GM18520 (cell line): ENCODE measurements around the gene NECTIN4.
"Not testable (repeated sequence)": the region's sequence is repeated elsewhere in the genome, so short reads cannot be mapped to it uniquely, and the experiment has no call there.

Experiments
- ATAC-seq: cut with Tn5 transposase; IDR thresholded peaks from one replicate; pipeline ENCODE4 v1.9.1; 2021; ENCODE audit not compliant: unreplicated experiment

NECTIN4 gene

DNA sequence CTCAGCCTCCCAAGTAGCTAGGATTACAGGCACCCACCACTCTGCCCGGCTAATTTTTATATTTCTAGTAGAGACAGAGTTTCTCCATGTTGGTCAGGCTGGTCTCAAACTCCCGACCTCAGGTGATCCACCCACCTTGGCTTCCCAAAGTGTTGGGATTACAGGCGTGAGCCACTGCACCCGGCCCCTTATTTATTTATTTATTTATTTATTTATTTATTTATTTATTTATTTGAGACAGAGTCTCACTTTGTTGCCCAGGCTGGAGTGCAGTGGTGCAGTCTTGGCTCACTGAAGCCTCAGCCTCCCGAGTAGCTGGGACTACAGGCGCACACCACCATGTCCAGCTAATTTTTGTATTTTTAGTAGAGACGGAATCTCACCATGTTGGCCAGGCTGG, 23.7 kb downstream of the NECTIN4 start:
- ATAC-seq, result not testable (repeated sequence)

GRCh38 chr1:161063936-161064335, 25.4 kb downstream of the NECTIN4 start:
- ATAC-seq, result not testable (repeated sequence)

DNA sequence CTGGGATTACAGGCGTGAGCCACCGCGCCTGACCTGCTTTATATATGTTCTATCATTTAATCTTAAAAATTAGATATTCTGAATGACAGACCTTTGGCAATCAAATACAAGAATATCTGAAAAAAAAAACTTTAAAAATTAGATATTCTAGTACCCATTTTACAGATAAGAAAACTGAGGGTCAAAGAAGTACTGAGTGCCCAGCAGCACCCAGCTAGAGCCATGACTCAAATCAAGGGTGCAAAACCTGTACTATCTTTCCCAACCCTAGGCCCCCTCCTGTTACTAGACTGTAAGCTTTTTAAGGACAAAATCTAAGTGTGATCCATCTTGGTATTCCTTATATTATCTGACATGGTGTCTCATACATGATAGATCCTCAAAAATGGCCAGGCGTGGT, 27.9 kb downstream of the NECTIN4 start:
- ATAC-seq, result no peak

- ATAC-seq, result no peak
These were observed 30.1 kb downstream of the NECTIN4 start for GRCh38 chr1:161059293-161059692.

DNA sequence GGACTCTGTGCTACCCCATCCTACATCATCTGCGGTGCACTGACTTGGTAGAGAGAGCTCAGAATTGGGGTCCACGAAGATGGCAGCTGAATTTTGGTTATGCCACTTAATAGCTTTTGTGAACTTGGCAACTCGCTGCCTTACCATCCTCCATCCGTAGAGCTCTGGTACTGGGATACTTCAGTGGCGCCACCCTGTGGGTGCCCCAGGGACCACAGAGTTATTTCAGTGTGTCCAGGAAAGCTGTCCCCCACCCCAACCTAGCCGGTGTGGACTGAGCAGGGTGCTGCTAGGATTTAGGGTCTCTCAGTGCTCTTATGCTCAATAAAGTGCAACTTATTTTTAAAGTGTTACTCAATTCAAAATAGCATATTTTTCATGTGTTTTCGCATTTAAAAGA, 34.6 kb downstream of the NECTIN4 start:
- ATAC-seq, result no peak

- no peak for ATAC-seq
These were observed 35.1 kb downstream of the NECTIN4 start for GRCh38 chr1:161054232-161054631.

DNA sequence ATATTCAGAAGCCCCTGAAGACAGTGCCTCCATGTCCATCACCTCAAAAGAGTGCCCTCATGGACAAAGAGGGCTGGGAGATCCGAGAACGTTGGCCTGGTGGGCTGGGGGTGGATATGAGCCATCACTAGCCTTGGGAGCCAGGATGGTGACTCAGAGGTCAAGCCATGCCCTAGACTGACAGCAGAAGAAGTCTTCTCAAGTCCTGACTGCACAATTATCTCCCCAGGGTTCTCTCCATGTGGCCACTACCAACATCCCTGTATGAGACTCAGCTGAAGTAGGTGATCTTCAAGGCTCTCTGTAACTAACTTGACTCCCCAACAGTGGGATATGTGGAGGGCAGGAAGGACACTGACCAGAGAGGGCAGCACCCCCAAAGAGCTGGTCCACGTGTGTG, 36.5 kb downstream of the NECTIN4 start:
- ATAC-seq, result no peak

GRCh38 chr1:161051219-161051618, 38.1 kb downstream of the NECTIN4 start:
- no peak for ATAC-seq

- ATAC-seq, result no peak
These were observed 40.2 kb downstream of the NECTIN4 start for GRCh38 chr1:161048949-161049722.

DNA sequence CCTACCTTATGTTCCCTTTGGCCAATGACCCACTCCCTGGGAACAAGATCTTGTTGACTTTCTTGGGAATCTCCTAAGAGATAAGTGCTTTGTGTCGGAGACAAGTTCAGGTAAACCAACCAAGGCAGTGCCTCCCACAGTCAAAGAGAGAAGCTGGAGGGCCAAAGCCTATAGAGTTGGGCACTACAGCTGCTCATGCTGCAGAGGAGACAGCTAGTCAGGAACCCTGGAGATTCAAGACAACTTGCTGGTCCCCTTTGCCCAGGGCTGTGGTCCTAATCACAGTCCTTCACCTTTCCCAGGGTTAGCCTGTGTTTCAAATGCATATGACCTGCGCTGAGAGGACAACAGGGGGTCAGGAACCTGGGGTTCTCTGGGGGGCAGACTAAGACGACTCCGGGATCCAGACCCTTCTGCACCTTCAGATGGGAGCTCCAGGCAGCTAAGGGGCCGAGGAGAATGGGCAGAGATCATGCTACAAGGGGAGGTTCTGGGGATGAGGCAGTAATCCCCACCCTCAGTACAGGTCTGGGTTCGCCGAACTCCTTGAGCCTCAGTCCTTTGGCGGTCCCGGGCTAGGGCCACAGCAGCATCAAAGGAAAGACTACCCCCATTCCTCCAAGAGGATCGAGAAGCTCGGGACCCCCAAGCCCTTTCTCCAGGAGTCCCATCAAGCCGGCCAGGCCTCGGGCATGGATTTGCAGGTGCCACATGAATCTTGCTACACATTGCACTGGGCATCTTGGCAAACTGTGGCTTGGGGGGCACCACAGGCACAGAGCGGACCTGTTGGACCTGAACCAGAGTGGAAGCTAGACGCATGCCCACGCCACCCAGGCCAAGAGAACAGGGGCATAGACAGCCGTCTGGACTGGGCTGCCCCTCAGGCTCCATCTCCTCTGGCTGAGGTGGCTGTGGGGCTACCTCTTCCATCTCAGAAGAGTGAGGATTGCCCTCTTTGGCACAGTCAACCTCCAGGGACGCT, 41.6 kb downstream of the NECTIN4 start:
- ATAC-seq, result no peak

- peak; percentile 26 for ATAC-seq
These were observed 42.6 kb downstream of the NECTIN4 start for GRCh38 chr1:161046605-161047228.

DNA sequence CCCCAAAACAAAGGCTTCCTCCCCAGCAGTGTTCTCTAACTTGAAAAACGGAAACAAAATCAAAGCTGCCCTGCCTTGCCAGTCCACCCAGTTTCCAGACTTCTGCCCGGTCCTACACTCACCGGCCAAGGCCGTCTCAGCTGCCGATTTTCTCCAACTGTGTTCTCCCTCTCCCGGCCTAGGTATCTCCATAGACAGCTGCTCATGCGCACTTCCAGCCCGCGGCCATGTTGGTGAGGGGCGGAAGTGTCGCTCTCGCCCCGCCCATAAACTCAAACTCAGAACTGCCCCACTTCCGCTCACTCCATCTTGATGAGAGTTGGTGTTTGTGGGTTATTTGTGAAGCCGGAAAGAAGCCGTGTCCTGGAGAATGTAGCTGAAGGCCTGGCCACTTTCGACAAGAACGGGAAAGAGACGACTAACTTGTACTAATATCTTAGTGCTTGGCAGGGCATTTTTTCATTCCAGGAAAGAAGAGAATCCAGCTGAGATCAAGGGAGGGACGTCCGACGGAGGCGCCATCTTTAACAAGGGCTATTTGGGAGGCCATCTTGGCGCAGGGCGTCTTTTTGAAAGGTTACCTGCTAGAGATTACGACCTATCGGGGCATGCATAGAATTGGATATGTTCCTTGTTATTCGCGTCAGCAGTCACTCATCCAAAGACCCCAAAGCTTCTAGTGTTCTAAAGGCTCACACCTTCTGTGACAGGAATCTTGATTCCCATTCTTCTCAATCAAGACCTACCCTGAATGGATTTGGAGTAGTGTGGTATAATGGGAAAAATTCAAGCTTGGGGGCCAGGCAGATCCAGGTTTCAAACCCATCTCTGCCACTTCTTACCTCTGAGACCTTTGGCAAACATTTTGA, 43.4 kb downstream of the NECTIN4 start, which contains the start of gene USF1:
Gene USF1, minus strand, starts transcription at position 242 of the 869 bp plus-strand sequence. CDS start 2,702 bp downstream, outside the sequence.
- ATAC-seq, result peak; percentile 66

GRCh38 chr1:161044908-161045735, 44.2 kb downstream of the NECTIN4 start:
- peak; percentile 31 for ATAC-seq

GRCh38 chr1:161044535-161044907, 44.8 kb downstream of the NECTIN4 start:
- ATAC-seq, result no peak

DNA sequence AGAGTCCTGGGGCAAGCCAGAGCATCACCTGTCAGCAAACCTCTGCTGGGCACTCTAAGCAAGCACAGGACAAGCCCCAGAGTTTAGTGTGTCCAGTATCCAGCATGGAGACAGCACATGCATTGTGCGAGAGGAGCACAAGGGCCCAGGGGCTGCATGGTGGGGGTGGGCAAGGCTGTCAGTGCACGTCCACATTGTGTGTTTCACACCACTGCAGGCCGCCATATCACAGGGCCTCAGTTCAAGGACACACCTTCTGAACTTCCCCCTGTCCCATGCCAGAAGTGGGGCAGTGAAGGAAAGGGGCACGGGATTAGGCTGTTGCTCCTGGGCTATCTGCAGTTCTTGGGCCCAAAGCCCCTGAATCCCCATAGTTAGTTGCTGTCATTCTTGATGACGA, 49.8 kb downstream of the NECTIN4 start:
- no peak for ATAC-seq

DNA sequence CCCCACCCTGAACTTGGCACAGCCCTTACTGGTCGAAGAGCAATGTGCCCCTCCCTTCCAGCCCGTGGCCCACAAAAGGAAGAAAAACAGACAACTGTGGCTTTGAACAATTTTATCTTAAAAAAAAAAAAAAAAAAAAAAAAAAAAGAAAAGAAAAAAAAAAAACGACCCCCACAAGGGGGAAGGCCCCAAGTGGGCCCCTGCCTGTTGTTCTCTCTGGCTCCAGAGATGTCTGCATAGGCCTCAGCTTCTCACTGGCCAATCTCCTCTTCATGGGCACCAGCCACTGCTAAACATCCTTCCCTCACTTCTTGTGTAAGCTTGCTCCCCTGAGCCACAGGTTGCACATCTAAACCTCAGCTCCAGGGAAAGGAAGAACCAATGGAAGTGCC, 50.2 kb downstream of the NECTIN4 start:
- no peak for ATAC-seq

- peak; percentile 71 for ATAC-seq
These were observed 50.7 kb downstream of the NECTIN4 start, which contains the start of gene TSTD1 for GRCh38 chr1:161038523-161039153. Gene TSTD1, minus strand, starts transcription at chr1:161038964. Its CDS starts 75 bp downstream, at chr1:161038889.

GRCh38 chr1:161037661-161038522, 51.5 kb downstream of the NECTIN4 start:
- no peak for ATAC-seq
